OCI-LY3 (cell line): ENCODE results near the gene ZNF296.

ENCODE experiments used
- CTCF ChIP-seq: fragments of 200-600, 300-600 bp; sonication (generic); IDR thresholded peaks from 2 replicates; pipeline ENCODE4 v1.5.1; 2014; ENCODE audit warnings: antibody characterized with exemption, low read length, low read depth
- EZH2phosphoT487 ChIP-seq: fragments of 200-600 bp; shearing (Covaris generic); IDR thresholded peaks from 2 replicates; pipeline ENCODE4 v1.6.1; 2018; ENCODE audit warnings: antibody characterized with exemption, mixed run types, low read depth

GRCh38 chr19:45070214-45070613 is 6.1 kb downstream of the ZNF296 start:
- TF ChIP-seq CTCF (no peak), EZH2phosphoT487 (no peak)
